ENCODE data around the gene CMTM1. TPM values are rescaled to one million over a fixed set of nuclear protein-coding genes. Genes with fewer than 3 reads are reported as not detected.

The CMTM1 gene
- total RNA-seq, 6 experiments from 2014 or later: 0.69 to 1.6 (median 0.90) TPM; not detected in 1

DNA sequence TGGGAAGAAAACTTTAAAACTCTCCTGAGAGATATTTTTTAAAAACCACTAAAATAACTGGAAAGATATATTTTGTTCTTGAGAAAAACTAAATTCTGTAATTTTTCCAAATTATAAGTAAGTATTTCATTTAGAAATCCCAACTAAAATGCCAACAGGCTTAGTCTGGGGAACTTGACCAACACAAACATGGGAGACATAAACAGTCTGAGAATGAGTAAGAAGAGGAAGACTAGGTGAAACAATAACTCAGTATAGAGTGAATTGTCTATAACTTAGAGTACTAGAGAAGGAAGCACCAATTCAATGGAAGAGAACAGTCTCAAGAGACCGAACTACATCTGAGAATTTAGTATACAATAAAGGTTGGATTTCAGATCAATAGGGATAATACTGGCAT is 2.9 kb downstream of the CMTM1 start:
- ATAC-seq (no peak), DNase-seq (no peak)
- intact Hi-C loops (cut with DNase I): no loop called here
- H3K36me3 ChIP-seq: no peaks in the 10 kb centered on the region
- H3K4me1 ChIP-seq: no peaks in the 10 kb centered on the region
- no peak for TF ChIP-seq POLR2A (IDR thresholded peaks at IDR 0.05)
- TF ChIP-seq, protein P1, sequence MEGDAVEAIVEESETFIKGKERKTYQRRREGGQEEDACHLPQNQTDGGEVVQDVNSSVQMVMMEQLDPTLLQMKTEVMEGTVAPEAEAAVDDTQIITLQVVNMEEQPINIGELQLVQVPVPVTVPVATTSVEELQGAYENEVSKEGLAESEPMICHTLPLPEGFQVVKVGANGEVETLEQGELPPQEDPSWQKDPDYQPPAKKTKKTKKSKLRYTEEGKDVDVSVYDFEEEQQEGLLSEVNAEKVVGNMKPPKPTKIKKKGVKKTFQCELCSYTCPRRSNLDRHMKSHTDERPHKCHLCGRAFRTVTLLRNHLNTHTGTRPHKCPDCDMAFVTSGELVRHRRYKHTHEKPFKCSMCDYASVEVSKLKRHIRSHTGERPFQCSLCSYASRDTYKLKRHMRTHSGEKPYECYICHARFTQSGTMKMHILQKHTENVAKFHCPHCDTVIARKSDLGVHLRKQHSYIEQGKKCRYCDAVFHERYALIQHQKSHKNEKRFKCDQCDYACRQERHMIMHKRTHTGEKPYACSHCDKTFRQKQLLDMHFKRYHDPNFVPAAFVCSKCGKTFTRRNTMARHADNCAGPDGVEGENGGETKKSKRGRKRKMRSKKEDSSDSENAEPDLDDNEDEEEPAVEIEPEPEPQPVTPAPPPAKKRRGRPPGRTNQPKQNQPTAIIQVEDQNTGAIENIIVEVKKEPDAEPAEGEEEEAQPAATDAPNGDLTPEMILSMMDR (IDR thresholded peaks at IDR 0.05): no peak
- no peaks in the 10 kb centered on the region for H3K27me3 ChIP-seq
- no peaks in the 10 kb centered on the region for H3K9me3 ChIP-seq
- no peak overlapping the region for H3K4me3 ChIP-seq
- H3K27ac ChIP-seq: no peak overlapping the region
- 93% methylated on average over 1 of the region's 1 CpG for WGBS (ENCODE audit: insufficient coverage, low coverage, low lambda C conversion rate, missing lambda C conversion rate)

GRCh38 chr16:66569827-66570405 is 3.7 kb downstream of the CMTM1 start:
- no peak overlapping the region for H3K4me3 ChIP-seq
- WGBS (ENCODE audit: insufficient coverage, low coverage, low lambda C conversion rate, missing lambda C conversion rate): 54% methylated on average over 3 of the region's 3 CpGs
- intact Hi-C loops (cut with DNase I): no loop called here
- H3K4me1 ChIP-seq: no peaks in the 10 kb centered on the region
- DNase-seq (no peak), ATAC-seq (no peak)
- H3K9me3 ChIP-seq: no peaks in the 10 kb centered on the region
- no peak overlapping the region for H3K27ac ChIP-seq
- TF ChIP-seq POLR2A (IDR thresholded peaks at IDR 0.05): no peak
- TF ChIP-seq, protein P1 (IDR thresholded peaks at IDR 0.05): no peak
- H3K27me3 ChIP-seq: no peaks in the 10 kb centered on the region
- H3K36me3 ChIP-seq: no peaks in the 10 kb centered on the region

GRCh38 chr16:66572356-66572755 is 6.1 kb downstream of the CMTM1 start:
- H3K4me3 ChIP-seq: no peak overlapping the region
- H3K27me3 ChIP-seq: no peaks in the 10 kb centered on the region
- ATAC-seq (no peak), DNase-seq (no peak)
- no peaks in the 10 kb centered on the region for H3K36me3 ChIP-seq
- no peak overlapping the region for H3K27ac ChIP-seq
- 80% methylated on average over 1 of the region's 2 CpGs for WGBS (ENCODE audit: insufficient coverage, low coverage, low lambda C conversion rate, missing lambda C conversion rate)
- no peak for TF ChIP-seq POLR2A (IDR thresholded peaks at IDR 0.05)
- TF ChIP-seq, protein P1 (IDR thresholded peaks at IDR 0.05): no peak
- H3K9me3 ChIP-seq: no peaks in the 10 kb centered on the region
- intact Hi-C loops (cut with DNase I): no loop called here
- no peaks in the 10 kb centered on the region for H3K4me1 ChIP-seq

DNA sequence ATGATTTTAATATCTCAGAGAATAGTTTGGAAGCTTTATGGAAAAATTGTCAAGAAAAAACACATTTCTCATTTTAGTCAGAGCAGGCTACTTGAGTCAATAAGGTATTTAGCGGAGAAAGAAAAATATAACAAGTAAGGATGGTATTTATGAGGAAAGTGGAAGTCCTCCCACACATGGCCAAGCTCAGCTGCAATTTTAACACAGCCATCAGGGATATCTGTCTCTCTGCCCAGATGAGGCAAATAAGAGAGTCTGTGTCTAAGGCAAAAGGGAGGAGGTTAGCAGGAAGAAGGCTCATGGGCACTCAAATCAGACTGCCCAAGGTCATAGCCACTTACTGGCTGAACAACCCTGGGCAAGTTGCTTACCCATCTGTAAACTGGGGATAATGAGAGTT is 7.8 kb downstream of the CMTM1 start:
- ATAC-seq (no peak), DNase-seq (no peak)
- peaks cover 0 to 6% of the 10 kb centered on the region in 2 donors for H3K27me3 ChIP-seq
- intact Hi-C loops (cut with DNase I): no loop called here
- 85% methylated on average over 1 of the region's 1 CpG for WGBS (ENCODE audit: insufficient coverage, low coverage, low lambda C conversion rate, missing lambda C conversion rate)
- no peak for TF ChIP-seq POLR2A (IDR thresholded peaks at IDR 0.05)
- TF ChIP-seq, protein P1 (IDR thresholded peaks at IDR 0.05): no peak
- H3K36me3 ChIP-seq: no peaks in the 10 kb centered on the region
- no peaks in the 10 kb centered on the region for H3K9me3 ChIP-seq
- no peak overlapping the region for H3K4me3 ChIP-seq
- H3K27ac ChIP-seq: no peak overlapping the region
- H3K4me1 ChIP-seq: peaks cover 0 to 3% (median 0%) of the 10 kb centered on the region in 4 donors

Data from right lobe of liver (tissue), 6 donors.